Activated naive CD8-positive, alpha-beta T cell (primary cell): ENCODE data around the gene NRDE2.

ENCODE experiments used
- H3K27ac Mint-ChIP-seq: one replicate; pipeline ENCODE4 v1.8.0; 2021; ENCODE audit warnings: mixed read lengths
- H3K27me3 Mint-ChIP-seq: one replicate; pipeline ENCODE4 v1.8.0; 2021; ENCODE audit warnings: mixed read lengths
- H3K36me3 Mint-ChIP-seq: one replicate; pipeline ENCODE4 v1.8.0; 2021; ENCODE audit warnings: mixed read lengths
- H3K4me1 Mint-ChIP-seq: one replicate; pipeline ENCODE4 v1.8.0; 2021; ENCODE audit warnings: low read depth, mixed read lengths
- H3K4me3 Mint-ChIP-seq: one replicate; pipeline ENCODE4 v1.8.0; 2021; ENCODE audit warnings: mild to moderate bottlenecking, mixed read lengths
- H3K9me3 Mint-ChIP-seq: one replicate; pipeline ENCODE4 v1.8.0; 2021; ENCODE audit warnings: low read depth, mixed read lengths

NRDE2 gene

GRCh38 chr14:90319634-90320541 is 11.9 kb downstream of the NRDE2 start:
- peak overlapping the region; percentile 57 for H3K4me3 Mint-ChIP-seq
- H3K4me1 Mint-ChIP-seq = peaks cover 39% of the 10 kb centered on the region
- H3K36me3 Mint-ChIP-seq = peaks cover 40% of the 10 kb centered on the region
- no peaks in the 10 kb centered on the region for H3K9me3 Mint-ChIP-seq
- no peaks in the 10 kb centered on the region for H3K27me3 Mint-ChIP-seq
- peak overlapping the region; percentile 83 for H3K27ac Mint-ChIP-seq

GRCh38 chr14:90319173-90319572 is 12.6 kb downstream of the NRDE2 start:
- Mint-ChIP-seq H3K4me3 (no peak overlapping the region), H3K4me1 (peaks cover 35% of the 10 kb centered on the region), H3K9me3 (no peaks in the 10 kb centered on the region), H3K27me3 (no peaks in the 10 kb centered on the region), H3K36me3 (peaks cover 36% of the 10 kb centered on the region), H3K27ac (no peak overlapping the region)

GRCh38 chr14:90318016-90318415 is 13.7 kb downstream of the NRDE2 start:
- H3K27ac Mint-ChIP-seq = no peak overlapping the region
- no peak overlapping the region for H3K4me3 Mint-ChIP-seq
- peaks cover 30% of the 10 kb centered on the region for H3K4me1 Mint-ChIP-seq
- H3K36me3 Mint-ChIP-seq = peaks cover 36% of the 10 kb centered on the region
- no peaks in the 10 kb centered on the region for H3K27me3 Mint-ChIP-seq
- H3K9me3 Mint-ChIP-seq = no peaks in the 10 kb centered on the region

GRCh38 chr14:90317286-90317685 is 14.5 kb downstream of the NRDE2 start:
- no peak overlapping the region for H3K4me3 Mint-ChIP-seq
- H3K27ac Mint-ChIP-seq = no peak overlapping the region
- H3K4me1 Mint-ChIP-seq = peaks cover 27% of the 10 kb centered on the region
- no peaks in the 10 kb centered on the region for H3K27me3 Mint-ChIP-seq
- H3K36me3 Mint-ChIP-seq = peaks cover 36% of the 10 kb centered on the region
- no peaks in the 10 kb centered on the region for H3K9me3 Mint-ChIP-seq

GRCh38 chr14:90308561-90308960 is 23.2 kb downstream of the NRDE2 start:
- no peaks in the 10 kb centered on the region for H3K27me3 Mint-ChIP-seq
- H3K4me1 Mint-ChIP-seq = no peaks in the 10 kb centered on the region
- peaks cover 10% of the 10 kb centered on the region for H3K36me3 Mint-ChIP-seq

GRCh38 chr14:90305176-90305601 is 26.6 kb downstream of the NRDE2 start:
- H3K9me3 Mint-ChIP-seq = no peaks in the 10 kb centered on the region
- no peak overlapping the region for H3K4me3 Mint-ChIP-seq
- no peaks in the 10 kb centered on the region for H3K27me3 Mint-ChIP-seq
- peaks cover 6% of the 10 kb centered on the region for H3K36me3 Mint-ChIP-seq
- H3K27ac Mint-ChIP-seq = no peak overlapping the region
- peaks cover 15% of the 10 kb centered on the region for H3K4me1 Mint-ChIP-seq

More at GRCh38 chr14:90308561-90308960, 23.2 kb downstream of the NRDE2 start:
- Mint-ChIP-seq H3K4me3 (no peak overlapping the region), H3K9me3 (no peaks in the 10 kb centered on the region), H3K27ac (no peak overlapping the region)

- Mint-ChIP-seq H3K27ac (no peak overlapping the region), H3K9me3 (no peaks in the 10 kb centered on the region), H3K4me1 (peaks cover 15% of the 10 kb centered on the region), H3K4me3 (no peak overlapping the region), H3K36me3 (peaks cover 6% of the 10 kb centered on the region), H3K27me3 (no peaks in the 10 kb centered on the region)
These were observed 27.2 kb downstream of the NRDE2 start for GRCh38 chr14:90304502-90304901.

GRCh38 chr14:90303473-90303872 is 28.3 kb downstream of the NRDE2 start:
- H3K4me1 Mint-ChIP-seq = peaks cover 17% of the 10 kb centered on the region
- H3K4me3 Mint-ChIP-seq = no peak overlapping the region
- H3K36me3 Mint-ChIP-seq = peaks cover 2% of the 10 kb centered on the region
- no peaks in the 10 kb centered on the region for H3K9me3 Mint-ChIP-seq
- H3K27me3 Mint-ChIP-seq = no peaks in the 10 kb centered on the region
- no peak overlapping the region for H3K27ac Mint-ChIP-seq

- H3K36me3 Mint-ChIP-seq = peaks cover 4% of the 10 kb centered on the region
These were observed 29.0 kb downstream of the NRDE2 start for GRCh38 chr14:90302529-90303303.

GRCh38 chr14:90301668-90302090 is 30.1 kb downstream of the NRDE2 start:
- H3K27me3 Mint-ChIP-seq = no peaks in the 10 kb centered on the region
- H3K27ac Mint-ChIP-seq = no peak overlapping the region
- H3K9me3 Mint-ChIP-seq = no peaks in the 10 kb centered on the region
- H3K36me3 Mint-ChIP-seq = peaks cover 4% of the 10 kb centered on the region
- H3K4me1 Mint-ChIP-seq = peaks cover 17% of the 10 kb centered on the region
- H3K4me3 Mint-ChIP-seq = no peak overlapping the region

More at GRCh38 chr14:90302529-90303303, 29.0 kb downstream of the NRDE2 start:
- Mint-ChIP-seq H3K27ac (peak overlapping the region; percentile 5), H3K4me1 (peaks cover 17% of the 10 kb centered on the region), H3K27me3 (no peaks in the 10 kb centered on the region), H3K4me3 (no peak overlapping the region), H3K9me3 (no peaks in the 10 kb centered on the region)

- Mint-ChIP-seq H3K27ac (no peak overlapping the region), H3K36me3 (peaks cover 4% of the 10 kb centered on the region), H3K9me3 (no peaks in the 10 kb centered on the region), H3K4me1 (peaks cover 17% of the 10 kb centered on the region), H3K4me3 (no peak overlapping the region), H3K27me3 (no peaks in the 10 kb centered on the region)
These were observed 30.6 kb downstream of the NRDE2 start for GRCh38 chr14:90301122-90301521.

- H3K36me3 Mint-ChIP-seq = peaks cover 6% of the 10 kb centered on the region
- peaks cover 17% of the 10 kb centered on the region for H3K4me1 Mint-ChIP-seq
- no peaks in the 10 kb centered on the region for H3K9me3 Mint-ChIP-seq
- no peak overlapping the region for H3K4me3 Mint-ChIP-seq
- peak overlapping the region; percentile 29 for H3K27ac Mint-ChIP-seq
- H3K27me3 Mint-ChIP-seq = no peaks in the 10 kb centered on the region
These were observed 31.1 kb downstream of the NRDE2 start for GRCh38 chr14:90300611-90301047.

GRCh38 chr14:90299408-90299807 is 32.3 kb downstream of the NRDE2 start:
- peaks cover 8% of the 10 kb centered on the region for H3K36me3 Mint-ChIP-seq

GRCh38 chr14:90297876-90298629 is 33.7 kb downstream of the NRDE2 start:
- H3K27me3 Mint-ChIP-seq = no peaks in the 10 kb centered on the region
- peaks cover 17% of the 10 kb centered on the region for H3K4me1 Mint-ChIP-seq
- H3K9me3 Mint-ChIP-seq = no peaks in the 10 kb centered on the region
- H3K36me3 Mint-ChIP-seq = peaks cover 14% of the 10 kb centered on the region
- no peak overlapping the region for H3K27ac Mint-ChIP-seq
- H3K4me3 Mint-ChIP-seq = no peak overlapping the region

More at GRCh38 chr14:90299408-90299807, 32.3 kb downstream of the NRDE2 start:
- no peaks in the 10 kb centered on the region for H3K27me3 Mint-ChIP-seq
- no peak overlapping the region for H3K4me3 Mint-ChIP-seq
- no peaks in the 10 kb centered on the region for H3K9me3 Mint-ChIP-seq
- no peak overlapping the region for H3K27ac Mint-ChIP-seq
- peaks cover 17% of the 10 kb centered on the region for H3K4me1 Mint-ChIP-seq
